Activated CD4-positive, CD25-positive, alpha-beta regulatory T cell treated with anti-CD3 and anti-CD28 coated beads, Interleukin-2, amount 50 U/mL, for 72 hours (primary cell): Measurements from ENCODE around the gene LYL1.
A peak's percentile ranks its signal among the peaks of the same experiment; 100 is the strongest.

ENCODE experiments used
- DNase-seq: peaks from one replicate; pipeline ENCODE4 v3.0.0; 2021

LYL1 gene

DNA sequence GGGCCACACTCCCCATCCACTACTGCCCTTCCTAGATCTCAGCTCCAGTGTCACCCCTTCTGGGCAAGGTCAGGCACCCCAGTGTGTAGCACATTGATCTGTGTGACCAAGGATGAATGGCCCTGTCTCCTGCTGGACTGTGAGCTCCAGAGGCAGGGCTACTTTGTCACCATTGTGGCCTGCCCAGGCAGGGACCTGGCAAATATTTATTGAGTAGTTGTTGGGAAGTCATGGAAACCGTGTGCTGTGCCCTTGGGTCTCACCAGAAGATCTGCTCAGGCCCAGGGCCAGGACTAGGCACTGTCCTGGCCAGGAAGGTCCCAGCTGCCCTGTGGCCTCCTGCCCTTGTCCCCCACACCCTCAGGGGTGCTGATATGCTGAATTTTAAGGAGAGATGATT is 25.9 kb upstream of the LYL1 start:
- no peak for DNase-seq

DNA sequence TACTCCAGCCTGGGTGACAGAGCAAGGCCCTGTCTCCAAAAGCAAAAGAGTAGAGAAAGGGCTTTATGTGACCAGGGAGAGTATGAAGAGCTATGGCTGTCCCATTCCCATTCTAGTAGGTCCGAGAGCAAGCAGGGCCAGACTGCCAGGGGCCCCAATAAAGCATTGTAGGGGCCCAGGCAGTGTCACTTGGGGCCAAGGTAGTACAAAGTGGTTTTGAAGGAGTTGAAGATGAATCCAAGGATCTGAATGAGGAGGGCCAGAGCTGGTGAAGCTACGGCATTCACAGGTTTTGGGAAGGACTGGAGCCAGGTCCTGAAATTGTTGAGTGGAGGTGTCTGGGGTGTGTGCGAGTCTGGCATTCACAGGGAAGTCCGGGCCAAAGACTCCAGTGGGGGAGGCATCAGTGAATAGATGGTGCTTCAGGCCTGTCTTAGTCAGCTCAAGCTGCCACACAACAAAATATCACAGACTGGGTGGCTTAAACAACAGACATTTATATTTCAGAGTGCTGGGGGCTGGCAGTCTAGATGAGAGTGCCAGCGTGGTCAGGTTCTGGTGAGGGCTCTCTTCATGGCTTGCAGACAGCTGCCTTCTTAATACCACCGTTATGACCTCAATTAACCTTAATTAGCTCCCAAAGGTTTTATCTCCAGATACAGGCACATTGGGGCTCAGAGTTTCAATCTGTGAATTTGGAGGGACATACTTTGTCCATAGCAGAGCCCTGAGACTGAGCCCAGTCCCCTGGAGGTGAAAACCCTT is 25.3 kb upstream of the LYL1 start:
- no peak for DNase-seq

DNA sequence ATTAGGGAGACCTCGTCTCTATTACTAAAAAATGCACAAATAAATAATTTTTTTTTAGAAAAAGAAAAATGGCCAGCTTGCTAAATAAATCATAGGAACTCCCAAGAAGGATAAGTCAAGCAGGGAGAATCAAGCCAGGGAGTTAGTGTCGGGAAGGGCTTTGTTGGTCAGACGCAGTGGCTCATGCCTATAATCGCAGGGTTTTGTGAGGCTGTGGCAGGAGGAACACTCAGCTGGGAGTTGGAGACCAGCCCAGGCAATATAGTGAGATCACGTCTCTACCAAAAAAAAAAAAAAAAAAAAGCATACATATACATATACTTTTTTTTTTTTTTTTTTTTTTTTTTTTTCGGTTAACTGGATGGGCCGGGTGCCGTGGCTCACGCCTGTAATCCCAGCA is 24.4 kb upstream of the LYL1 start:
- DNase-seq = no peak

DNA sequence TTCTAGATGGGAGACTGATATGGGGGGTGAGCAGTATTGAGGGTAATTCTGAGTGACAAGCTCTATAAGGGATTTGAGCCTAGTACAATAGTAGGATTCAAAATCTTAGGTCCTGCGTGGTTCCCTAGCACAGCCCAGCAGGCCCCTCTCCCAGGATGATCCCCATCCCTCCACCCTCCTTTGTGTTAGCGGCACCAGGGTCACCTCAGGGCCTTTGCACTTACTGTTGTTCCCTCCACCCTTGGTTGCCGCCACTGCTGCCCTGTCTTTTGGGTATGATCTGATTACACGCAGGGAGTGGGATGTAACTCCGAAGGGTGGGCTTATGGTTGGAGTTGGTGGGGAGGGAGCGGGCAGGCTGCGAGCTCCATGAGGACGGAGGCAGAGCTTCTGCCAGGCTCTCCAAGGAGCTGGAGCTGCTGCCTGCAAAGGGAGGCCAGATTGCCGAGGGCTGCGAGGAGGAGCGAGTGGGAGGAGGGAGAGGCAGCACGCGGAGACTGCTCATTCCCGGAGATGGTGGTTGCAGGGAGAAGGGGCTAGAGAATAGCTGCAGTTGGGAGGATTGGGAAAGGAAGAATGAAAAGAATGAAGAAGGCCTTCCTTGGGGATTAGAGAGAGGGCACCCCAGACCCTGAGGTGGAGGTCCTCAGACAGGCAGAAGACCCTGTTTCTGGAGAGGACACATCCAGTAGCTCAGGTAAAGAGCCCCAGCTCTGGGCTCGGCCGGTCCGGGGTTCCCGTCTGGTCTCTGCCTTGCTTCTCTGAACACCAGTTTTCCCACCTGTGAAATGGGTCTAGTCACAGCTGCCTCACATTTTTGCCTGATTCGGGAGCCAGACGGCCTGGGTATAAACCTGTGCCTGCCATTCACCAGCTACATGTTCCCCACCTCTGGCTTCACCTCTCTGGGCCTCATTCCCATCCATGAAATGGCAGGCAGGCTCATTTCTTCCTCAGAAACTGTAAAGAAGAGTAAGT is 20.6 kb upstream of the LYL1 start:
- no peak for DNase-seq

DNA sequence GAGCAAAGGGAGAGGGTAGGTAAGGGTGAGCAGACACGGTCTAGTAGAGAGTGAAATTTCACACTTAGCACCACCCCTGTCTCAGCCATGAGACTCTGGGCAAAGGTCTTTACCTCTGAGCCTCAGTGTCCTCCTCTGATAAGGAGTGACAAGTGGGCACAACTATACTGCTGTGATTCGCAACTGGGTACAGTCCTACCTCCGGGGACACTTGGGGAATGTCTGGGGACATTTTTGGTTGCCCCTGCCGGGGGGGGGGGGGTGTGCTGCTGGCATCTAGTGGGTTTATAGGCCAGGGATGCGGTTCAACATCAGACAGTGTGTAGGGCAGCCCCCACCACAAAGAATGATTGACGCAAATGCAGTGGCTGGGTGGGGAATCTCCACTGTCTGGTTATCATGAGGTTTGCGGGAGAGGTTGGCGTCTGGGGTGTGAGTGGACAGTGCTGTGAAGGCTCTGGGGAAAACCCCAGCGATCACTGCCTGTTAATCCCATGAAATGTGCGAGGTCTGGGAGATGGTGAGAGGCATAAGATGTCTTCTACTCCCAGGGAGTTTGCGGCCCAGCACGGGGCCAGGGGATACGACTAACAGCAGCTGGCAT is 19.7 kb upstream of the LYL1 start:
- DNase-seq = no peak

DNA sequence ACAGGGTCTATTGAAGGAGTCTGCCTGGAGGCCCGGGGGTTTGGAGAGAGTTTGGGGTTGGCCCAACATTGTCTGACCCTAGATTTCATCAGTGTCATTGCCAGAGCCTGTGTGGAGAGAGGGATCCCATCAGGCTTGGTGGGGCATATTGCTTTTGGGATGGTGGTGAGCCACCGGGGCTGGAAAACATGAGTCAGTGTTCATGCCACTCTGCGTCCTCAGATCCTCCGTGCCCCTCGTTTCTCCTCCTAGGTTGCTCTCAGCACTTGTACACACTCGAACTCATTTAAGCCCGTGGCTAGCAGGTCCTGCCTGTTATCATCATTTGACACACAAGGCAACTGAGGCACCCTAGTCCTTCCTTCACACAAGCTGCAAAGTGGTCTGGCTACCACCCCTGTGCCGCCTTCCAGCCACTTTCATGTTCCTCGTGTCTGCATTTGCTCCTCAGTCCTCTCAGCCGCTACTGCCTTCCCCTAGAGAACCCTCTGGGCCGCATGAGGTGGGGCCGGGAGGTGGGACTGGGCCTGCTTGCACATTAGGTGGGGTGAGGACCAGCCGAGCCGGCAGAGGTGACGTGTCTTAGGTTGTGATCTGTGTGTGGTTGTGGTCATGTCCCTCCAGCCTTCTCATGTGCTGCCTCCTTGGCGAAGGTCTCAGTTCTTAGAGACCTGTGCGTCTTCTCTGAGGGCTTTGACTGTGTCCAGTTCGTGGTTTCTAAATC is 19.1 kb upstream of the LYL1 start:
- no peak for DNase-seq

DNA sequence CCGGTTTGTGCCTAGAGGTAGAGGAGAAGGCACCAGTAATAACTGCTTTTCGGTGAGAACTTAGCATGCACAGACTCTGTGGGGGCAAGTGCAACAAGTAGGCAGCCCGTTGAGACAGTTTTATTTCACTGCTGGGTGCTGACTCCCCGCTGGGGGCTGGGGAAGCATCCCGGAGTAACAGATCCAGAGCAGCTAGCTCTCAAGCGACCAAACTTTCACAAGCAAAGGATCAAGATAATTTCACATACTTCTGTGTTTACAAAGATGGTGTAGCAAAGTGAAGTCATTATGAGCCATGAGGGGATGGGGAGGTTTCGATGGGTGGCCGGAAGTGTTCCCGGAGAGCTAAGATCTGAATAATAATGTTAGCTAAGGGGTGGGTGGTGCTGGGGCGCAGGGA is 18.2 kb upstream of the LYL1 start:
- DNase-seq = no peak

DNA sequence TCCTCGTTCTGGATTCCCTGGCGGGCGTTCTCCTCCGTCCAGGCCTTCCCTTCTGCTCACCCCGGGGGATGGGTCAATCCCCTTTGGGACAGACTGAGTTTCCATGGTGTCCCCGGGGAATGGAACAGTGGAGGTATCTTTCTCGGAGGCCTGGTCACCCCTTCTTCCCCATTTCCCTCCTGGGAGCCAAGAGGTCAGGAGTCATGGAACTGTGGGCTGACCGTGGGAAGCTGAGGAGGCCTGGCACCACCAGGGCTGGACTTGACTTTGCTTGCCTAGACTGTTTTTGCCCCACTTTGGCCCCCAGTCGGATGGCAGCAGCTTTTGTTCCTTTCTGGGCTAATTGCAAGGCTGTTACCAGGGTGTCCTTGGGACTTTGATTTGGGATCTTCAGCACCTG is 17.4 kb upstream of the LYL1 start:
- no peak for DNase-seq

DNA sequence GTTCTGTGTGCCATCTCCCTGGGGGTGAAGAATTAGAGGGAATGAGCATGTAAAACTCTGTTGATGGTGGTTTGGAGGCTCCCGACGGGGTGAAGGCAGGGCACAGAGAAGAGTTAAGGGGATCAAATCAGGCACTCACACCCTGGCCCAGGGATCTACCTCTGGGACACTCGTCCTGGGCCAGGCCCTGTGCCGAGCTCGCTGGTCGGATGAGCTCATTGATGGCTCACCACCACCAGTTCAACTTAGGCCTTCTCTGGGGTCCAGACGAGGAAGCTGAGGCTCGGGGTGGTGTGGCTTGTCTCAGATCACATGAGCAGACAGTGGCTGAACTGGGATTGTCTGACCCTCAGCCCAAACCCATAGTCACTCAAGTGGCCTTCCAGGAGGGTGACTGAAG is 17.0 kb upstream of the LYL1 start:
- no peak for DNase-seq

DNA sequence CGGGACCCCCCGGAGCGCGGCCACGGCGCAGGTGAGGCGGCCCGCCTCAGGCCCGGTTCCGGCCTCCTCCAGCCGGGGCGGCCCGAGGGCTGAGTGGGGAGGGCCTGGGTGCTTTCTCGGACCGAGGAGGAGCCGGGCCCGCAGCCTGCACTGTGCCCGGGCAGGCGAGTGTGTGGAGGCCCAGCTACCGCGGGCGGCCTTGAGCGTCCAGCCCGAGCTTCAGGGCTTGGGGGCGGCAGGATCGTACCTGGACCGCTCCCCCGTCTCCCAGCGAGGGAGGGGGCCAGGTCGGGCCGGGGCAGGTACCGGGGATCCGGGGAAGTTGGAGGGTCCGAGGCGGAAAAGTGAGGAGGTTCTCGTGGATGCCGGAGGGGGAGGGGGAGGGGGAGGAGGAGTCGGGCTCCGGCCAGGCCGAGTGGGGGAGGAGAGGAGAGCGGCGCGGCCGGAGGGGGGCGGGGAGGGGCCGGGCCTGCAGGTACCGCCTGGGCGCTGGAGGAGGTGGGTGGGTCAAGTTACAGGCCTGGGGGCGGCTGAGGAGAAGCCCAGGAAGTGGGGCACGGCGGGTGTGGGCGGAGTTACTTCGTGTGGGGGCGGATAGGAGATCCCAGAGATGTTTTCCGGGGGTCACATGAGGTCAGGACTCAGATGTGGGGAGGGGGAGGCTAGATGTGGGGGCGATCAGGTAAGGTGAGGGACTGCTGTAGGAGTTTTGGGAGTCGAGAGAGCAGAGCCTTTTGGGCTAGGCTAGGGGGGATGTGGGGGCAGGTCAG is 16.0 kb upstream of the LYL1 start:
- DNase-seq = no peak

DNA sequence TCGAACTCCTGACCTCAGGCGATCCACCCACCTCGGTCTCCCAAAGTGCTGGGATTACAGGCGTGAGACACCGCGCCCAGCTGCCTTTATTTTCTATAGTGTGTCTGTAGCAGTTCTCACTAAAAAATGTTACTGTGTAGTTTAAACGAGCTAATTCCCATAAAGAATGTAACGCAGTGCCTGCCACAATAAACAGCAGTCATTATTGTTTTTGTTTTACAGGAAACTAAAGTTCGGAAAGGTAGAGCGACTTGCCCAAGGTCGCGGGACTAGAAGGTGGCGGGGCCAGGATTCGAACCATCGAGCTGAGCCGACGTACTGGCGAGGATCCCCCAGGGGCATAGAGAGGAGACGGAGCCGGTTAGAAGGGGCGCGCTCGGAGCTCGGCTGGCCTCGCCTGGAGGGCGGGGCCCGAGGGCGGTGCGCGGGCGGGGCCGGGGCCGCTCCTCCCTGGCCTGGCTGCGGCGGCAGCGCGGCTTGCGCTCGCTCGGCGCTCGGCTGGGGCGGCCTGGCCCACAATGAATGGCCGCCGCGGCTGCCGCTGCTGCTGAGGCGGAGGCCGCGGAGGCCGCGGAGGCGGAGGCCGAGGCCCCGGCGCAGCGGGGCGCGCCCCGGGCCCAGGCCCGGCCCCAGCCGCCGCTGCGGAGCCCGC is 15.2 kb upstream of the LYL1 start, which contains the start of gene NACC1:
NACC1 (plus strand) TSS at position 493 of the 652 bp plus-strand sequence. CDS start 16,944 bp downstream, outside the sequence.
- peak; percentile 92 for DNase-seq

DNA sequence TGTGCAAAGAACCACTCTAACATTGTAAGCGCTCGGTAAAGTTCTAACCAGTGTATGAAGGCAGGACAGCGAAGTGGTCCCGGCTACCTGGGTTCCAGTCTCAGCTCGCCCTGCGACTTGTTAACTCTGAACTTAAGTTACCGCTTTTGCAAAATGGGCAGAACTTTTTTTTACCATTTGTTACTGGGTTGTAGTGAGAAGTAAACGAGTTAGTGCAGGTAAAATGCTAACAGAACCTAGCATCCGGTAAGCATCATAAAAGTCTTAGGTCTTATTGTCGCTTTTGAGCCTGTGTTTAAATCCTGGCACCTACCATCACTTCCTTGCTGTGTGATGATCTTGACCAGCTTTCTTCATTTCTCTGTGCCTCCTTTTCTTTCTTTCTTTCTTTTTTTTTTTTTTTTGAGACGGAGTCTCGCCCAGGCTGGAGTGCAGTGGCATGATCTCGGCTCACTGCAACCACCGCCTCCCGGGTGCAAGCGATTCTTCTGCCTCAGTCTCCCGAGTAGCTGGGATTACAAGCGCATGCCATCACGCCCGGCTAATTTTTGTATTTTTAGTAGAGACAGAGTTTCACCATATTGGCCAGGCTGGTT is 14.6 kb upstream of the LYL1 start:
- DNase-seq = no peak

DNA sequence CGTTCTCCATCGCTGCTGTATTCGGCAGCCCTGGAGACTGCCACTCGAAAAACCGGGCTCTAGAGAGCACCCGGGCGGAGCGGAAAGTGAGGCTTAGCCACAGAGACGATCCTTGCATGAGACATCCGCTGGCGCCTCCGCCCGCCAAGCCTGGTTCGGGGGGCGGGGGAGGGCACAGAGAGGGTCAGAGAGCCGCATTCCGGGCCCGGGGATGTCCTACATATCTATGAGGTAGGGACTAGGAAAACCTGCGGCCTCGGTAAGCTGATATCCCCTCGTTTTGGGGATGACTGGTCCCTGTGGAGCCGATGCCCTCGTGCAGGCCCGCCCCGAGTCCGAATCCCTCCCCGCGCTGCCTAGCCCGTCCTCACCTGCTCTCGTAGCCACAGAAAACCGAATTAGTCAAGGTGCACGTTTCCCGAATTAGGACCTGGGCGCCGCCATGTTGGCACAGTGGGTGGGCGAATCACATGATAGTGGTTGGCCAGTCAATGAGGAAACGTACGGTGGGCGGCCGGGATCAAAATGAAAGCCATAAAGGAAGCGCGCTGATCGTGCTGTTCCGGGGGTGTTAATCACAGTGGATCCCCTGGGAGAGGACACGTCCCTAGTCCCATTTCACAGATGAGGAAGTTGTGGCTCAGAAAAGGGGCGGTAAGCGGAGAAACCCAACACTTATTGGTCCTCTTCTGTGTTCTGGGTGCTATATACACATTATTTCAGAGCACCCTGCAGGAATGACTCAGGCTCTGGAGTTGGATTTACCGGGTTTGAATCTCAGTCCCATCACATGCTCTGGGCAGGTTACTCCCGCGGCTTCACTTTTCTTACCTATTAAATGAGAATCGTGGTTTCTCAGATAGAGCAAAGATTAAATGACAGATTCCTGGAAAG is 13.9 kb upstream of the LYL1 start, which contains the start of gene TRMT1:
TRMT1 (minus strand) TSS at position 459 of the 894 bp plus-strand sequence; CDS start at position 118, 341 bp downstream.
- DNase-seq = peak; percentile 86

DNA sequence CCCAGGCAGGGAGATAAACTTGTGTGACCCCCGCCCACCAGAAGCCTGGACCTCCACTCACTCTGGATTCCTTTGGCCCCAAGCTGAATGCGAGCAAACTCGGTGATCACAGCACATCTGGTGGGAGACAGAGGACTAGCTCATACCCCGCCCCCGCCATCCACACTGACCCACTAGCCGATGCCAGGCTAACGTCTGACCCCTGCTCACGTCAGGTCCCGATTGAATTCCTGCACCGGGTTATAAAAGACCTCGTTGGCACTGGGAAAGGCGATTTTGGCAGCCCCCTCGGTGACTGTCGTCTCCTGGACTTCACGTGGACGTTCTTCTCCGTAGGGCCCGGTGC is 13.3 kb upstream of the LYL1 start:
- no peak for DNase-seq

DNA sequence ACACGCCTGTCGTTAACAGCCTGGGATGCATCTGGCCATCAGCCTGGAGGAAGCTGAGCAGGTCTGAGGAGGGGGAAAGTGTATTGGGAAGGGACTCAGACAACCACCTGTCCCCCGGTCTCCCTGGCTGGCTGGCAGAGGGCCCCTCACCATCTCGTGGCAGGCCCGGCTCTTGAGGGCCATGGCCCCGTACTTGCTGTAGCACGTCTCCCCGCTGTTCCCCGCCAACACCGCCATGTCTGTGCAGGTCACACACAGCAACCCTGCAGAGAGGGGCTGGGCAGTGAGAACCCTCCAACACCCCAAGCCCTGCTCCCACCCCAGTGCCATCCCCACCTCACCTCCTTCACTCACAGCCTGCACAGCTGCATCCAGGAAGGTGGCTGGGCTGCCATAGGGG is 9.9 kb upstream of the LYL1 start:
- DNase-seq = no peak

DNA sequence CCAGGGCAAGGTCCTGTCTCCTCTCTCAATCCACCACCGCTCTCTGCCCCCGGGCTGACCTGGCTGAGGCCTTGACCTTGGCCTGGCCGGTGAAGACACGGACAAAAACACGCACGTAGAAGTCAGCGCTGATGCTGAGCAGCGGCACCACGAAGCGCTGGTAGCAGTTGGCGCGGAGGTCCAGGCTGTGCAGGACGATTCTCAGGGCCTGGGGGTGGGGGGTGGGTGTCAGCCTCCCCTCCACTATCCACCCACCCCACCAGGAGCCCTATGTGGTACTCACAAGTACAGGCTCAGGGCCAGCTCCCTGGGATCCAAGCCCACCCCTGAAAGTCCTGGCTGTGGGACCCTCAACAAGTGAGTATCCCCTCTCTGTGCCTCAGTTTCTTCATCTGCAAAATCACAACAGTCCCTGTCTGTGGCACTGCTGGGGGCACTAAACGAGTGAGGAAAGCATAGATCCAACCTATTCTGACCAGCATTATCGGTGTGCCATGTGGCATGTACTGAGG is 7.5 kb upstream of the LYL1 start:
- no peak for DNase-seq

DNA sequence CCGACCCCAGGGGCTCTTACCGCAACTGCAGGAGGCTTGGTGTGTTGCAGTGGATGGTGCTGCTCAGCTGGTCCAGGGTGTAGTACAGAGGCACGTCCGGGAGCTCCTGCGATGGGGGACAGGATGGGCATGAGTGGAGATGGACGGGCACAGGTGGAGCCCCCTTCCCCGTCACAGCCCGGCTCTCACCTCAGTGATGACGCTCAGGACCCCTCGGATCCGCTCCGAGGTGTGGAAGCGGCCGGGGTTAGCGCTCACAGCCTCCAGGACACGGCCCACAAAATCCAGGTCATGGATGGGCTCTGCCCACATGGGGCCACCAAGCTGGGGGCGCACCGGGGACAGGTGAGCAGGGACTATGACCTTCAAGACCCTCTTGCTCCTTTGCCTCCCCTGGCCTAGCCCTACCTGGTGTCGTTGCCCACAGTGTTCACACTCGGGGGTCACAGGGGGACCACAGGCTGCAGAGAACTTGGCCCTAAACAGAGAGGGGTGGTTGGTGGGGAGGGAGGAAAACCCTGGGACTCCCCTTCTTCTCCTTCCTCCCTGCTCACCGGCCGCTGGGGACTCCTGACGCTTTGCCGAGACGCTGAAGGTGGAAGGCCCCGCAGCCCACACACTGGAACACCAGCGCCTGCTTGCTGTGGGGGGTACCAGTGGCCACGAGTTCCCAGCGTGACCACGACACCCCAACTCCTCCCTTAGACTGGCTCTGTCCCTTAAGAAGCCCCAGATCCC is 6.9 kb upstream of the LYL1 start:
- DNase-seq = no peak

DNA sequence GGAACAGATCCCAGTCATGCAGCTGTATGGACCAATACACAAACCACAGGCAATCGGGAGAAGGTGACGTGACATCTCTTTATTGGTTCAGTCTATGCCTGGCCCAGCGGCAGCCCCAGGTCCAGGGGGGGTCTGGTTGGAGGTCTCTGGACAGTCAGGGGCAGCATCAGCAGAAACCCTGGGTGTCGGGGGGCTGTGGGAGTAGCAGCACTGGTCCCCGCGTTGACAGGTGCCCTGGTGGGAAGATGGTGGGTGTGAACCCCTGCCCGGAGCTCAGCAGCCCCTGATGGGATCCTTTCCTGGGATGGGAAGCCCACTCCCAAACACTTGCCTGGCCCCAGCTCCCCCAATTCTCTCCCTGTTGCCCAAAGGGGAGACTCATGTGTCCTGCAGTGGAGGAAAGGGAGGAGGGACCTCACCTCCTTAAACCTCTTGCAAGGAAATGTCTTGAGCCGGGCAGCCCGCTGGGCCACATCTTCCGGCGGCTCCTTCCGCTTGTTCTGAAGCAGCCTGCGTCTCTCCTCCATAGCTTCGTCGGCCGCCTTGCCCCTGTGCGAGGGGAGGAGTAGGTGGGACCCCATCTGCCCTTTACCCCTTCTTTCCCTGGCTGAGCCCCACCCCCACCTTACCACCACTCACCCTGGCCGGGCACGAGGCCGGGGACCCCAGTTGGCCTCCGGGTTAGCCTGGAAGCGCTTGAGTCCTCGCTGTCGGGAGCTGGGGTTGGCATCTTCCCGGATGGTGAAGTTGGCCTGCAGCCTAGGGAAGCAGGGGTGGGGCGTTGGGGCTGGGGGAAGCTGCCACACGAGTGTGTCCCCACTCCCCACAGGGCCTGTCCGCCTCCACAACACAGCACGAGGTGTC is 2.4 kb upstream of the LYL1 start:
- no peak for DNase-seq
